Islet of Langerhans (tissue), 1 donor: ENCODE measurements around the gene LIN28B.

ENCODE experiments used
- FAIRE-seq: peaks from one replicate; lab custom pipeline; 2011; peaks lifted over from hg19 to GRCh38; lab: Jason Lieb, UNC

Gene LIN28B

GRCh38 chr6:105111871-105112270 is 155.0 kb downstream of the LIN28B start:
- no peak for FAIRE-seq

GRCh38 chr6:105112577-105112976 is 155.7 kb downstream of the LIN28B start:
- FAIRE-seq = no peak

GRCh38 chr6:105113422-105113821 is 156.5 kb downstream of the LIN28B start:
- FAIRE-seq = no peak

- FAIRE-seq = no peak
These were observed 159.2 kb downstream of the LIN28B start for GRCh38 chr6:105116150-105116549.

- no peak for FAIRE-seq
These were observed 163.7 kb downstream of the LIN28B start for GRCh38 chr6:105120570-105120969.

- FAIRE-seq = no peak
These were observed 165.1 kb downstream of the LIN28B start for GRCh38 chr6:105121981-105122380.

- no peak for FAIRE-seq
These were observed 165.8 kb downstream of the LIN28B start for GRCh38 chr6:105122717-105123116.
